ENCODE measurements around the gene RAB11FIP4. TPM values are rescaled to one million over a fixed set of nuclear protein-coding genes. Genes with fewer than 3 reads are reported as not detected.

Gene RAB11FIP4
- total and polyA plus RNA-seq, 9 of the 15 experiments (the other 6 are each of a cell fraction or from before 2014, with no cell fraction given), result 0.62 to 16.6 (median 8.9) TPM

GRCh38 chr17:31387438-31387837, 4.0 kb upstream of the RAB11FIP4 start:
- peaks cover 0 to 20% of the 10 kb centered on the region in 2 experiments; a peak in 3 of 5 replicates for H3K4me1 ChIP-seq (replicated peaks in 1 of 2; ENCODE audit: control insufficient read depth in 2 of 2, insufficient read depth in 2 of 2, low read length in 2 of 2)
- 14% methylated on average over 12 of the region's 12 CpGs for whole genome bisulfite sequencing (ENCODE audit: insufficient coverage, low coverage, missing lambda C conversion rate)
- TF ChIP-seq RBM17 (IDR thresholded peaks at IDR 0.05; ENCODE audit: borderline replicate concordance, low read depth, low read length) (no peak), RB1 (IDR thresholded peaks at IDR 0.05; ENCODE audit: low read depth) (no peak), ETS2 (tag; IDR thresholded peaks at IDR 0.05; ENCODE audit: borderline replicate concordance, poor library complexity, severe bottlenecking) (no peak), PHF21A (IDR thresholded peaks at IDR 0.05; ENCODE audit: borderline replicate concordance, low read depth) (no peak), NR2C2 (CRISPR knock-in tag; IDR thresholded peaks at IDR 0.05) (no peak), NR2C2 (tag; IDR thresholded peaks at IDR 0.05) (no peak), POLR2A (conservative IDR thresholded peaks at IDR 0.05) (no peak), MTA3 (IDR thresholded peaks at IDR 0.05; ENCODE audit: borderline replicate concordance) (no peak), CSDE1 (IDR thresholded peaks at IDR 0.05) (no peak), KHSRP (IDR thresholded peaks at IDR 0.05) (no peak), HNRNPK (IDR thresholded peaks at IDR 0.05; ENCODE audit: low read depth, low read length, poor library complexity, severe bottlenecking) (no peak), BMI1 (IDR thresholded peaks at IDR 0.05; ENCODE audit: low read length) (no peak), HES1 (IDR thresholded peaks at IDR 0.05; ENCODE audit: low read depth) (no peak), MIER1 (IDR thresholded peaks at IDR 0.05; ENCODE audit: low read depth) (no peak)
- TF ChIP-seq, protein P1, sequence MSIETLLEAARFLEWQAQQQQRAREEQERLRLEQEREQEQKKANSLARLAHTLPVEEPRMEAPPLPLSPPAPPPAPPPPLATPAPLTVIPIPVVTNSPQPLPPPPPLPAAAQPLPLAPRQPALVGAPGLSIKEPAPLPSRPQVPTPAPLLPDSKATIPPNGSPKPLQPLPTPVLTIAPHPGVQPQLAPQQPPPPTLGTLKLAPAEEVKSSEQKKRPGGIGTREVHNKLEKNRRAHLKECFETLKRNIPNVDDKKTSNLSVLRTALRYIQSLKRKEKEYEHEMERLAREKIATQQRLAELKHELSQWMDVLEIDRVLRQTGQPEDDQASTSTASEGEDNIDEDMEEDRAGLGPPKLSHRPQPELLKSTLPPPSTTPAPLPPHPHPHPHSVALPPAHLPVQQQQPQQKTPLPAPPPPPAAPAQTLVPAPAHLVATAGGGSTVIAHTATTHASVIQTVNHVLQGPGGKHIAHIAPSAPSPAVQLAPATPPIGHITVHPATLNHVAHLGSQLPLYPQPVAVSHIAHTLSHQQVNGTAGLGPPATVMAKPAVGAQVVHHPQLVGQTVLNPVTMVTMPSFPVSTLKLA (conservative IDR thresholded peaks at IDR 0.05), result no peak
- TF ChIP-seq, protein P2, sequence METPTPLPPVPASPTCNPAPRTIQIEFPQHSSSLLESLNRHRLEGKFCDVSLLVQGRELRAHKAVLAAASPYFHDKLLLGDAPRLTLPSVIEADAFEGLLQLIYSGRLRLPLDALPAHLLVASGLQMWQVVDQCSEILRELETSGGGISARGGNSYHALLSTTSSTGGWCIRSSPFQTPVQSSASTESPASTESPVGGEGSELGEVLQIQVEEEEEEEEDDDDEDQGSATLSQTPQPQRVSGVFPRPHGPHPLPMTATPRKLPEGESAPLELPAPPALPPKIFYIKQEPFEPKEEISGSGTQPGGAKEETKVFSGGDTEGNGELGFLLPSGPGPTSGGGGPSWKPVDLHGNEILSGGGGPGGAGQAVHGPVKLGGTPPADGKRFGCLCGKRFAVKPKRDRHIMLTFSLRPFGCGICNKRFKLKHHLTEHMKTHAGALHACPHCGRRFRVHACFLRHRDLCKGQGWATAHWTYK (CRISPR knock-in tag; IDR thresholded peaks at IDR 0.05), result no peak
- DNase-seq (ENCODE audit: extremely low read depth in 1 of 4, low spot score in 3 of 4) (no peak), ATAC-seq (no peak), FAIRE-seq (no peak)
- H3K27ac ChIP-seq (ENCODE audit: extremely low read depth, low read depth, low read length), result no peak overlapping the region
- in situ Hi-C loops (cut with MboI), result loop anchor here (10.0 kb wide), 1 partner anchor 373 kb away; no protein-coding TSS in a partner anchor
- intact Hi-C loops (cut with micrococcal nuclease), result no loop called here
- POLR2A ChIA-PET, result no interaction called here
- no TSS peak for BruUV-seq (replicated peaks)
- no peak overlapping the region for H2AFZ ChIP-seq (ENCODE audit: low read depth, low read length)
- peaks cover 4 to 34% of the 10 kb centered on the region in 2 experiments; a peak in 3 of 5 replicates for H3K27me3 ChIP-seq (ENCODE audit: control insufficient read depth in 2 of 2, insufficient read depth in 2 of 2, low read length in 2 of 2)
- no peak overlapping the region for H3K4me3 ChIP-seq
- no peaks in the 10 kb centered on the region for H3K36me3 ChIP-seq (ENCODE audit: control insufficient read depth, insufficient read depth, low read length)
- H3K4me2 ChIP-seq (ENCODE audit: insufficient read depth, low read length), result no peak overlapping the region
- H4K20me1 ChIP-seq (replicated peaks; ENCODE audit: control insufficient read depth, insufficient read depth, low read length), result no peaks in the 10 kb centered on the region; the same call in none of the 2 replicates
- H3K9me3 ChIP-seq (replicated peaks; ENCODE audit: control insufficient read depth, insufficient read depth, low read depth, low read length), result no peaks in the 10 kb centered on the region
- no peaks in the 10 kb centered on the region for H3K9me1 ChIP-seq (ENCODE audit: control insufficient read depth, insufficient read depth, low read length)
- H3K79me2 ChIP-seq (ENCODE audit: control insufficient read depth, insufficient read depth, low read length), result no peaks in the 10 kb centered on the region
- no peak overlapping the region for H3K9ac ChIP-seq (ENCODE audit: insufficient read depth in 1 of 2, low read depth in 2 of 2, low read length in 2 of 2)
- CTCF ChIA-PET (ENCODE audit: low intra/inter-chr PET ratio), result no interaction called here

Data from K562 (cell line).